22Rv1 (cell line): ENCODE data around the gene RELL1.

Experiments
- H3K27ac ChIP-seq: fragments of 450-650 bp; 2 replicates; pipeline ENCODE4 v1.5.1; 2017
- ZFX ChIP-seq: fragments of 450-650 bp; IDR thresholded peaks from 2 replicates; pipeline ENCODE4 v1.6.1; 2017; ENCODE audit warnings: antibody characterized with exemption, borderline replicate concordance
- TF ChIP-seq, protein P1 (sequence below): fragments of 450-650 bp; IDR thresholded peaks from 2 replicates; pipeline ENCODE4 v1.5.1; 2017; ENCODE audit warnings: mild to moderate bottlenecking

The RELL1 gene

DNA sequence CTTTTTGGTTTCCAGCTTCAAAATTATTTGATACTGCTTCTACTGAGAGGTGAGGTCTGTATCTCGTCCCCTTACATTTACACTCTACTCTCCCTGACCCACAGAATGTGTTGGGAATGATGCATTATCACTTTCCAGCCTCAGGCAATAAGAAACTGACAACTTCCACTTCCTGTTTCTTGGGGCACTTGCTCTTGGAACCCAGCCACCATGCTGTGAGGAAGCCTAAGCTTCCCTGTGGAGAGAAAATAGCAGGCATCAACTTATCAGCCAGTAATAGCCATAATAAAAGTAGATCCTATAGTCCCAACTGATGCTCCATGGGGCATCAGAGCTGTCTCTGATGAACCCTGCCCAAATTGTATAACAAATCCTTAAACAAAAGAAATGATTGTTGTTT lies 32.6 kb downstream of the RELL1 start:
- no peak overlapping the region for H3K27ac ChIP-seq
- no peak for TF ChIP-seq ZFX
- TF ChIP-seq, protein P1, sequence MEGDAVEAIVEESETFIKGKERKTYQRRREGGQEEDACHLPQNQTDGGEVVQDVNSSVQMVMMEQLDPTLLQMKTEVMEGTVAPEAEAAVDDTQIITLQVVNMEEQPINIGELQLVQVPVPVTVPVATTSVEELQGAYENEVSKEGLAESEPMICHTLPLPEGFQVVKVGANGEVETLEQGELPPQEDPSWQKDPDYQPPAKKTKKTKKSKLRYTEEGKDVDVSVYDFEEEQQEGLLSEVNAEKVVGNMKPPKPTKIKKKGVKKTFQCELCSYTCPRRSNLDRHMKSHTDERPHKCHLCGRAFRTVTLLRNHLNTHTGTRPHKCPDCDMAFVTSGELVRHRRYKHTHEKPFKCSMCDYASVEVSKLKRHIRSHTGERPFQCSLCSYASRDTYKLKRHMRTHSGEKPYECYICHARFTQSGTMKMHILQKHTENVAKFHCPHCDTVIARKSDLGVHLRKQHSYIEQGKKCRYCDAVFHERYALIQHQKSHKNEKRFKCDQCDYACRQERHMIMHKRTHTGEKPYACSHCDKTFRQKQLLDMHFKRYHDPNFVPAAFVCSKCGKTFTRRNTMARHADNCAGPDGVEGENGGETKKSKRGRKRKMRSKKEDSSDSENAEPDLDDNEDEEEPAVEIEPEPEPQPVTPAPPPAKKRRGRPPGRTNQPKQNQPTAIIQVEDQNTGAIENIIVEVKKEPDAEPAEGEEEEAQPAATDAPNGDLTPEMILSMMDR: no peak

DNA sequence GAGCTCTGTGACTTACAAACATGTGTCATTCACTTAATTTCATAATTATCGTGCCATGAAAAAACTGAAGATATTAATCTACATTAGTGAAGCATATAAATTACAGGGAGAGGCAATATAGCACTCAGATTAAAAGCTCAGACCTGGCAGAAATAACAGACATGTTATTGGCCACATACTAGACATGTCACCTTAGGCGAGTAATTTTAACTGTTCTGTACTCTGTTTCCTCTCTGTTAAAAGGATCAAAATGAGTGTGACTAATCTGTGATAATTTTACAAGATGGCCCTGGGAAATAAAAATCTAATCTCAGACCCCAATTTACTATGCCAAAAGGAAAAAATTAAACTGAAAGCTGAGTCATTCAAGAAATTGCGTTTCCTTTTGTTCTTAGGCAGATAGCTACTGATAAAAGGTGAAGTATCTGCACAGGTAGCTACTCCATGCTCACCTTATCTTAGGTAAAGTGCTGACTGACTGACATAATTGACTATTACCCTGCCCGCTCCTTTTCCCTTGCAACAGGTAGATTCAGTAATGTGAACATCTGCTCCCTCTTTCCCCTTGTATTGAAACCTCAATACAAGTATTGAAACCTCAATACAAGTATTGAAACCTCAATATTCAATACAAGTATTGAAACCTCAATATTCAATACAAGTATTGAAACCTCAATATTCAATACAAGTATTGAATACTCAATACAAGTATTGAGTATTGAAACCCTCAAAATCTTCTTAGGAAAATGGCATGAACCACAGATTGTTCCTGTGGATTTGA lies 33.2 kb downstream of the RELL1 start:
- TF ChIP-seq, protein P1: no peak
- no peak for TF ChIP-seq ZFX
- H3K27ac ChIP-seq: no peak overlapping the region

DNA sequence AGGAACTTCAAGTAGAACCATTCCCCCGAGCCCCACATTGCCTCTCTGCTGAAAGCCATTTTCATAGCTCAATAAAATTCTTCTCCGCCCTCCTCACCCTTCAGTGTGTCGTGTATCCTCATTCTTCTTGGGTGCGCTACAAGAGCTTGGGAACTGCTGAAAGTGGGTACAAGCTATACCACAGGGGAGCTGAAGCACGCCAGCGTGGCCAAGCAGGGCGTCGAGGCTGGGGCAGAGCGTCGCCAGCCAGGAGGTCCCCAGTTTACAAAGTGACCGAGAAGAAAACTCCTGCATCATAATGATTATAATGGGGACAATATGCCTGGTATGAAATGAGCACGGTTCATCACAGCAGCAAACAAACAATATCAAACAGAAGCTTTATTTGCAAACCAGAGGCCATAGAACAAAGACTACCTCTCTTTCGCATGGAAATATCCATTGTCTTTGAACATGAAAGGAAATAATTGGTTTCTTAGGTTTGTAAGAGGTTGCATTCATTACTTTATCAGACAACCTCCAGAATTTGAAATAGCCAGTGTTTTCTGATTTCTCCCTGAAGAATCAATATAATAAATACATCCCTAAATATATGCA lies 34.3 kb downstream of the RELL1 start:
- no peak overlapping the region for H3K27ac ChIP-seq
- TF ChIP-seq ZFX: no peak
- TF ChIP-seq, protein P1: no peak

DNA sequence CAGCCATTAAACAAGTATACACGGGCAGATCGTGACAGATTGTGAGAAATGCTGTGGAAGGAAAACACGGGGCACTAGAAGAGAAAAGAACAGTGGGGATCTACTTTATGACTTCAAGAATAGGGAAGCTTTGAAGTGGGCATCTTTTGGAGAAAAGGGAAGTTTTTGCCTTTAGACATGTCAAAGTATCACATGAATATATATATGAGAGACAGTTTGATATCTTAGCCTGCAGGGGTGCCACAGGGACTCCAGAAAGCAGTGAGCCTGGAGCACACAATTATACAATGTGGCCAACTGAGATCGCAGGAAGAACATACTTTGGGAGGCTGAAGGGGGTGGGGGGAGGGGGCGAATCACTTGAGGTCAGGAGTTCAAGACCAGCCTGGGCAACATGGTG lies 35.7 kb downstream of the RELL1 start:
- H3K27ac ChIP-seq: no peak overlapping the region
- TF ChIP-seq, protein P1: no peak
- no peak for TF ChIP-seq ZFX

DNA sequence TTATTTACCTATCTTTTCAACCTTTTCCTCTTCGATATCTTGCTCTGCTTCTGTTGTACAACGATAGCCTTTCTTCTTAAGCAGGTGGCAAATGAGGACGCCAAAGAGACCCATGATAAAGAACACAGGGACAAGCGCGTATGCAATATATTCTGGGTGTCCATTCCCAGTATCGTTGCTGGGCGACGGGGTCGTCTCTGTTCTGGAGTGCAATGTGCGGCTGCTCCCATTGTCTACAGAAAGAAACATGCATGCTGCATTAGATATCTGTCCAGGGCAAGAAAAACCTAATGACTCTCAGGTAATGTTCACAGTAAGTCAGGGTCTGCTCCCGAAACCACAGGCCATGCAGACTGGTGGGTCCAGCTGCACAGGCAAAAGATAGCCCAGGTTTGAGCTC lies 36.9 kb downstream of the RELL1 start:
- TF ChIP-seq, protein P1: no peak
- no peak for TF ChIP-seq ZFX
- peak overlapping the region; percentile 73 for H3K27ac ChIP-seq

DNA sequence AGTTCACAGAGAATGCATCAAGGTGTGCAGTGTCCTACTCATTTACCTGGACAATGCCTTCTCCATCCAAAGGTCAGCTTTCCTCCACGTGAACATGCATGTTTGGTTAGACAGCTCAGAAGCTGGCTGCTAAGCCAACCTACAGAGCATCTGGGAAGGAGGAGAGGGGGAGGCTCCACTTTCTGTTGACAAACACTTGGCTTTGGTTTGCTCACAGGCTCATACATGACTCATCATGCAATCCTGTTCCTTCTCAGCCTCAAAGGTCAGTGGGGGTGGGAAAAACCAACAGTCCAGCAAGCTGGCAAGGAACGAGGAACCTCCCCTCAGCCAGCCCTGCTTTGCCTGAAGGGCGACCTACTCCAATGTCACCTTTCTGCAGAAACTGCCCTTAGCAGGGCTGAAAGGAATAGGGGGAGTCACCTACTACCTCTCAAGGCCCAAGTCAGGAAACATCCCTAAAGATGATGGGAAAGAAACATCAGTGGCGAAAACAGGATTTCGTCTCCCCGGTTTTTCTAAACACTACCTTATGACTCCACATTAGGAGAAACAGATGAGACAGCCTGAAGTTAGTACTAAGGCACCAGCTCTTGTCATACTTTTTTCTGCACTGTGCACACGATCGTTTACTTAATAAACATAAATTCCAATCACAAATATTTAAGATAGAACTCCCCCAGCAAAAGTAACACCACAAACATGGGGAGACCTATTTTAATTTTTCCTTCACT lies 37.9 kb downstream of the RELL1 start:
- TF ChIP-seq, protein P1: no peak
- TF ChIP-seq ZFX: no peak
- peak overlapping the region; percentile 73 for H3K27ac ChIP-seq
